Activated B cell treated with CpG ODN at 0.5 μM for 24 hours (primary cell): ENCODE results near the gene KLHL9. TPM values are rescaled to one million over a fixed set of nuclear protein-coding genes. Genes with fewer than 3 reads are reported as not detected.

Experiments
- ATAC-seq: fragments of 200-7000 bp; cut with Tn5 transposase; one replicate; pipeline ENCODE4 v1.10.0; 2021; ENCODE audit warnings: low read depth, mild to moderate bottlenecking, moderate library complexity
- CTCF ChIA-PET: fragments of 350-600 bp; sonication (Branson Sonifier 250); formaldehyde crosslinking; loops from one replicate; lab custom pipeline; 2021; ENCODE audit warnings: antibody characterized with exemption; lab: Charles Lee
- POLR2A ChIA-PET: fragments of 350-600 bp; sonication (Branson Sonifier 250); formaldehyde crosslinking; loops from one replicate; lab custom pipeline; 2021; ENCODE audit warnings: antibody characterized with exemption; lab: Charles Lee
- DNase-seq: peaks from one replicate; pipeline ENCODE4 v3.0.0; 2022
- H3K27ac Mint-ChIP-seq: one replicate; pipeline ENCODE4 v1.8.0; 2020; ENCODE audit warnings: mixed read lengths
- H3K27me3 Mint-ChIP-seq: one replicate; pipeline ENCODE4 v1.8.0; 2021; ENCODE audit warnings: mixed read lengths
- H3K36me3 Mint-ChIP-seq: one replicate; pipeline ENCODE4 v1.8.0; 2021; ENCODE audit warnings: low read depth, mixed read lengths
- H3K4me1 Mint-ChIP-seq: one replicate; pipeline ENCODE4 v1.8.0; 2021; ENCODE audit warnings: mixed read lengths
- H3K4me3 Mint-ChIP-seq: one replicate; pipeline ENCODE4 v1.8.0; 2020; ENCODE audit warnings: mild to moderate bottlenecking, mixed read lengths
- H3K9me3 Mint-ChIP-seq: one replicate; pipeline ENCODE4 v1.8.0; 2020; ENCODE audit warnings: mixed read lengths
- intact Hi-C: fragments of 100-400 bp; cut with micrococcal nuclease; formaldehyde crosslinking; loops from one replicate; pipeline ENCODE4 v1.15.1; 2024
- total RNA-seq: library from RNA; stranded (reverse); gene quantifications from 2 replicates; pipeline ENCODE4 v1.2.3, GENCODE V29; 2022
- TF ChIP-seq, protein P1 (sequence below): fragments of 200-600 bp; IDR thresholded peaks from one replicate; pipeline ENCODE4 v1.8.0; 2022; ENCODE audit warnings: antibody characterized with exemption, mild to moderate bottlenecking

KLHL9 gene
- total RNA-seq, 1 donor from 2014 or later, result 13.8 TPM

DNA sequence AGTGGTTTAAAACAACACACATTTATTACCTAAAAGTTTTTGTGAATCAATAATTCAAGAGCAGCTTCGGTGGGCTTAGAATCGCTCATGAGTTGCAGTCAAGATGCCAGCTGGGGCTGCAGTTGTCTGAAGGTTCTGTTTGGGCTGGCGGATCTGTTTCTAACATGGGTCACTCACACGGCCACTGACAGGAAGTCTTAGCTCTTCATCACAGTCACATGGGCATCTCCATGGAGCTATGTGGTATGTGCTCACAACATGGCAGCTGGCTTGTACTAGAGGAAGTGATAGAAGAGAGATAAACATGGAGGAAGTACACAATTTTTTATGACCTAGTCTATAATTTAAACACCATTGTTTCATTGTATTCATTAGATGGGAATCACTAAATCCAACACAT is 11.2 kb downstream of the KLHL9 start:
- no peaks in the 10 kb centered on the region for H3K9me3 Mint-ChIP-seq
- H3K27ac Mint-ChIP-seq, result no peak overlapping the region
- CTCF ChIA-PET, result interaction anchor here (1.2 to 4.4 kb wide), 7 partner anchors 68 to 467 kb away, joined by 3 to 64 read pairs (median 4); no protein-coding TSS in a partner anchor
- POLR2A ChIA-PET, result no interaction called here
- TF ChIP-seq, protein P1, sequence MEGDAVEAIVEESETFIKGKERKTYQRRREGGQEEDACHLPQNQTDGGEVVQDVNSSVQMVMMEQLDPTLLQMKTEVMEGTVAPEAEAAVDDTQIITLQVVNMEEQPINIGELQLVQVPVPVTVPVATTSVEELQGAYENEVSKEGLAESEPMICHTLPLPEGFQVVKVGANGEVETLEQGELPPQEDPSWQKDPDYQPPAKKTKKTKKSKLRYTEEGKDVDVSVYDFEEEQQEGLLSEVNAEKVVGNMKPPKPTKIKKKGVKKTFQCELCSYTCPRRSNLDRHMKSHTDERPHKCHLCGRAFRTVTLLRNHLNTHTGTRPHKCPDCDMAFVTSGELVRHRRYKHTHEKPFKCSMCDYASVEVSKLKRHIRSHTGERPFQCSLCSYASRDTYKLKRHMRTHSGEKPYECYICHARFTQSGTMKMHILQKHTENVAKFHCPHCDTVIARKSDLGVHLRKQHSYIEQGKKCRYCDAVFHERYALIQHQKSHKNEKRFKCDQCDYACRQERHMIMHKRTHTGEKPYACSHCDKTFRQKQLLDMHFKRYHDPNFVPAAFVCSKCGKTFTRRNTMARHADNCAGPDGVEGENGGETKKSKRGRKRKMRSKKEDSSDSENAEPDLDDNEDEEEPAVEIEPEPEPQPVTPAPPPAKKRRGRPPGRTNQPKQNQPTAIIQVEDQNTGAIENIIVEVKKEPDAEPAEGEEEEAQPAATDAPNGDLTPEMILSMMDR, result no peak
- no peaks in the 10 kb centered on the region for H3K27me3 Mint-ChIP-seq
- no peak for DNase-seq
- no peak for ATAC-seq
- peaks cover 12% of the 10 kb centered on the region for H3K4me1 Mint-ChIP-seq
- no peak overlapping the region for H3K4me3 Mint-ChIP-seq
- peaks cover 47% of the 10 kb centered on the region for H3K36me3 Mint-ChIP-seq
- intact Hi-C loops, result no loop called here

DNA sequence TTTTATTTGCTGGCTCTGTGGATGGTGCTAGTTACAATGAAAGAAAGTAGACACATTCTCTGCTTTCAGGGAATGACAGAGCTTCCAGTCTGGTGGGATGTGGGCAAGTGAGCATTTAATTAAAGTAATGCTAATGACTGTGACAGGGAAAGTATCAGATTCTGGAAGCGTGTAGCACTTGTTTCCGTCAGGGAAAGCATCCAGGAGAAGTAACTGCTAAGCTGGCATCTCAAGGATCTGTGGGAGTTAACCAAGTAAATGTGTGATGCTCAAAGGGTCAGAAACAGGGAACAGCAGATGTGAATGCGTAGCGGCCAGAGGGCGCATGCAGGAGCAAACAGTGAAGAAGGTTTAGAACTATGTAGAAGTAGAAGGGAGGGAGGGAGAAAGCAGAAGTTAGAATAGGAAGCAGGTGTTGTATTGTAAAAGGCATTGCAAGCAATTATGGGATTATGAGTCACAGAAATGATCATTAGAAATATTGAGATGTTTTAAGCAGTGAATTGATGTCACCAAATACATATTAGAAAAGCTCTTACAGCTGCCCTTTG is 12.2 kb downstream of the KLHL9 start:
- TF ChIP-seq, protein P1, result no peak
- CTCF ChIA-PET, result interaction anchor here (1.0 to 2.1 kb wide), 9 partner anchors 10 to 468 kb away, joined by 3 to 9 read pairs (median 3); no protein-coding TSS in a partner anchor
- no peak for DNase-seq
- peak overlapping the region; percentile 16 for H3K27ac Mint-ChIP-seq
- no peaks in the 10 kb centered on the region for H3K9me3 Mint-ChIP-seq
- no peak overlapping the region for H3K4me3 Mint-ChIP-seq
- POLR2A ChIA-PET, result no interaction called here
- H3K36me3 Mint-ChIP-seq, result peaks cover 47% of the 10 kb centered on the region
- H3K27me3 Mint-ChIP-seq, result no peaks in the 10 kb centered on the region
- intact Hi-C loops, result no loop called here
- H3K4me1 Mint-ChIP-seq, result peaks cover 10% of the 10 kb centered on the region
- ATAC-seq, result no peak

DNA sequence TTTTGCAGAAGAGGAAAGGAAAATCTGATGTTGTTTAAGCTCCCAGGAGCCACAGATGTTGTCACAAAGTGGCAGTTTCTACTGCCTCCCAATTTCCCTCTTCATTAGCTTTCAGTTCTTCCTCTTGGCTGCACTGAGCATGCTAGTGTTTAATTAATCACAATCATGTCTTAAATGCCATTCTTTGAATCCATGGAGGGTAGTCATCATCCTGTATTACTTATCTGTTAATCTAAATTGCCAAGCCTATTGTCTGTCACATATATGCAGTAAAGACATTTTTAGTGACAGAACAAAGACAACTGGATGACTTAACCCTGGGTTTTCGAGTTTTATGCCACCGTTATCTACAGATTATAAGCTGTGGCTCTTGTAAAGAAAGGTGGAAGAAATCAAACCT is 14.7 kb downstream of the KLHL9 start:
- POLR2A ChIA-PET, result no interaction called here
- no peak overlapping the region for H3K4me3 Mint-ChIP-seq
- no peak for ATAC-seq

DNA sequence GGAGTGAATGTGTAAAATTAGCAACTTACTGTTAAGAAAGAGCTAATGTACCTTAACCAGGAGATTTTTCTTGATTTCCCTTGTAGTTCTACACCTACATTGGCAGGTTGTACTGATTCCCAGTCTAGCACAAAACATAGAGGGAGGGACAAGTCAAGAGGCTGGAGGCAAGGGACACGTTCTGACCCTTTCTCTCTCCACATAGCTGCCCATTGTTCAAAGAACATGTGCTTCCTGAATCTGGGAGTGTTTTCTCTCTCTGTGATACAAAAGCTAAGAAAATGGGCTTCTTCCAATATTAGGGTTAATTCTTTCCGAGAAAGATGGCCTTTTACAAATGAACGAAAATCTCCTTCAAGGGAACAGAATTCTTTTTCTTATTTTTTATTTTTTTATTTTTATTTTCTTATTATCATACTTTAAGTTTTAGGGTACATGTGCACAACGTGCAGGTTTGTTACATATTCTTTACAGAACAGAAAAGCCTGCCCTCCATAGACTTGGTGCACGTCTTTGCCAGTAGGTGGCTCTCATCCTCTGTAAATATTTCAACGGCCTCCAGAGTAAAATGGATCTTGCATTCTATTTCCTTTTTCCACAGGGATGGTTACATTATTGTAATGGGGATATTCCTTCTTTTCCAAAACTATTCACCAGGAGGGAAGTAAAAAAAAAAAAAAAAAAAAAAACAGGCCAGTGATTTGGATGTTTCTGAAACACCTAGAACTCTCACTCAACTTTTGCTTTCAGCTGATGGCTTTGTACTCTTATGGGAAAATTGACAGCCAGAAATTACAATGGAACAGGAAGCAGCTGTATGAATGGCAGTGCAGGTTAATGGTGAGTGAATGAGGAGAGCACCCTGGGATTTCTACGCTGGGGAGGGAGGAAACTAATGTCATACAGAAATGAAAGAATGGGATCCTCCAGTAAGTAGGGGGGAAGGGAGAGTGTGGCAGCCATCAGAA is 17.0 kb downstream of the KLHL9 start:
- no peak for DNase-seq
- TF ChIP-seq, protein P1, result no peak
- H3K9me3 Mint-ChIP-seq, result no peaks in the 10 kb centered on the region
- peak; percentile 65 for ATAC-seq
- POLR2A ChIA-PET, result no interaction called here
- H3K27ac Mint-ChIP-seq, result no peak overlapping the region
- no peak overlapping the region for H3K4me3 Mint-ChIP-seq
- CTCF ChIA-PET, result interaction anchor here (0.6 to 3.8 kb wide), 10 partner anchors 30 to 472 kb away, joined by 3 to 27 read pairs (median 3); no protein-coding TSS in a partner anchor
- intact Hi-C loops, result loop anchor here (1.0 to 5.0 kb wide), 7 partner anchors 65 to 1134 kb away; no protein-coding TSS in a partner anchor
- no peaks in the 10 kb centered on the region for H3K27me3 Mint-ChIP-seq
- peaks cover 25% of the 10 kb centered on the region for H3K36me3 Mint-ChIP-seq
- H3K4me1 Mint-ChIP-seq, result peaks cover 3% of the 10 kb centered on the region

More for the DNA sequence above, 14.7 kb downstream of the KLHL9 start:
- Mint-ChIP-seq H3K27ac (no peak overlapping the region), H3K4me1 (peaks cover 3% of the 10 kb centered on the region), H3K9me3 (no peaks in the 10 kb centered on the region), H3K27me3 (no peaks in the 10 kb centered on the region), H3K36me3 (peaks cover 44% of the 10 kb centered on the region)
- CTCF ChIA-PET, result interaction anchor here (1.2 to 3.8 kb wide), 3 partner anchors 75 to 135 kb away, joined by 4 to 27 read pairs (median 6); no protein-coding TSS in a partner anchor
- intact Hi-C loops, result no loop called here
- TF ChIP-seq, protein P1, result no peak
- DNase-seq, result no peak
